Adipocyte (in vitro differentiated cells): ENCODE measurements around the gene CDH6.

Experiments used
- DNase-seq: peaks from one replicate; pipeline ENCODE4 v3.0.0-alpha.2; 2015; ENCODE audit warnings: low read depth
- H3K27me3 ChIP-seq: replicated peaks from 2 replicates; pipeline ENCODE4 v1.7.0; 2013; ENCODE audit warnings: mild to moderate bottlenecking, low read length, moderate library complexity; ENCODE audit not compliant: control insufficient read depth, insufficient read depth
- H3K36me3 ChIP-seq: 2 replicates; pipeline ENCODE4 v1.7.0; 2013; ENCODE audit warnings: low read length, mild to moderate bottlenecking, moderate library complexity; ENCODE audit not compliant: control insufficient read depth, insufficient read depth, severe bottlenecking
- H3K4me1 ChIP-seq: 2 replicates; pipeline ENCODE4 v1.7.0; 2013; ENCODE audit warnings: mild to moderate bottlenecking, low read length, moderate library complexity; ENCODE audit not compliant: control insufficient read depth, insufficient read depth
- H3K4me3 ChIP-seq: 2 replicates; pipeline ENCODE4 v1.7.0; 2013; ENCODE audit warnings: mild to moderate bottlenecking, low read length, moderate library complexity
- H3K9ac ChIP-seq: 2 replicates; pipeline ENCODE4 v1.7.0; 2013; ENCODE audit warnings: mild to moderate bottlenecking, low read length, moderate library complexity
- H3K9me3 ChIP-seq: 2 replicates; pipeline ENCODE4 v1.7.0; 2013; ENCODE audit warnings: mild to moderate bottlenecking, low read length, moderate library complexity; ENCODE audit not compliant: control insufficient read depth

The CDH6 gene

GRCh38 chr5:31329715-31330114 lies 136.2 kb downstream of the CDH6 start:
- H3K4me1 ChIP-seq = no peaks in the 10 kb centered on the region
- DNase-seq = no peak
- no peak overlapping the region for H3K4me3 ChIP-seq
- no peaks in the 10 kb centered on the region for H3K27me3 ChIP-seq
- H3K9ac ChIP-seq = no peak overlapping the region
- no peaks in the 10 kb centered on the region for H3K9me3 ChIP-seq
- H3K36me3 ChIP-seq = no peaks in the 10 kb centered on the region

- DNase-seq = no peak
- H3K4me1 ChIP-seq = no peaks in the 10 kb centered on the region
- no peaks in the 10 kb centered on the region for H3K36me3 ChIP-seq
- H3K4me3 ChIP-seq = no peak overlapping the region
- H3K27me3 ChIP-seq = peaks cover 3% of the 10 kb centered on the region
- no peak overlapping the region for H3K9ac ChIP-seq
- no peaks in the 10 kb centered on the region for H3K9me3 ChIP-seq
Observed at GRCh38 chr5:31332160-31332559, 138.7 kb downstream of the CDH6 start.

- H3K36me3 ChIP-seq = no peaks in the 10 kb centered on the region
- no peaks in the 10 kb centered on the region for H3K4me1 ChIP-seq
- no peaks in the 10 kb centered on the region for H3K9me3 ChIP-seq
- DNase-seq = no peak
- no peak overlapping the region for H3K9ac ChIP-seq
- H3K4me3 ChIP-seq = no peak overlapping the region
- peaks cover 3% of the 10 kb centered on the region for H3K27me3 ChIP-seq
Observed at GRCh38 chr5:31333475-31333874, 140.0 kb downstream of the CDH6 start.

- H3K36me3 ChIP-seq = no peaks in the 10 kb centered on the region
- no peaks in the 10 kb centered on the region for H3K9me3 ChIP-seq
- H3K4me1 ChIP-seq = no peaks in the 10 kb centered on the region
- H3K9ac ChIP-seq = no peak overlapping the region
- H3K4me3 ChIP-seq = no peak overlapping the region
- DNase-seq = no peak
- peaks cover 3% of the 10 kb centered on the region for H3K27me3 ChIP-seq
Observed at GRCh38 chr5:31334061-31334860, 140.8 kb downstream of the CDH6 start.

- no peak for DNase-seq
- no peak overlapping the region for H3K4me3 ChIP-seq
- H3K9me3 ChIP-seq = no peaks in the 10 kb centered on the region
- H3K27me3 ChIP-seq = peaks cover 3% of the 10 kb centered on the region
- H3K36me3 ChIP-seq = no peaks in the 10 kb centered on the region
- H3K4me1 ChIP-seq = no peaks in the 10 kb centered on the region
- H3K9ac ChIP-seq = no peak overlapping the region
Observed at GRCh38 chr5:31335456-31335855, 142.0 kb downstream of the CDH6 start.

- Histone ChIP-seq H3K4me1 (no peaks in the 10 kb centered on the region), H3K9ac (no peak overlapping the region), H3K9me3 (no peaks in the 10 kb centered on the region), H3K36me3 (no peaks in the 10 kb centered on the region), H3K4me3 (no peak overlapping the region), H3K27me3 (no peaks in the 10 kb centered on the region)
- no peak for DNase-seq
Observed at GRCh38 chr5:31343946-31344345, 150.5 kb downstream of the CDH6 start.

- DNase-seq = peak; percentile 8
- Histone ChIP-seq H3K9ac (no peak overlapping the region), H3K27me3 (no peaks in the 10 kb centered on the region), H3K4me1 (no peaks in the 10 kb centered on the region), H3K4me3 (no peak overlapping the region), H3K9me3 (no peaks in the 10 kb centered on the region), H3K36me3 (no peaks in the 10 kb centered on the region)
Observed at GRCh38 chr5:31346896-31347551, 153.5 kb downstream of the CDH6 start.

GRCh38 chr5:31347552-31347905 lies 154.0 kb downstream of the CDH6 start:
- H3K9ac ChIP-seq = no peak overlapping the region
- H3K4me3 ChIP-seq = no peak overlapping the region
- H3K9me3 ChIP-seq = no peaks in the 10 kb centered on the region
- no peaks in the 10 kb centered on the region for H3K27me3 ChIP-seq
- DNase-seq = no peak
- no peaks in the 10 kb centered on the region for H3K4me1 ChIP-seq
- H3K36me3 ChIP-seq = no peaks in the 10 kb centered on the region

GRCh38 chr5:31350395-31350794 lies 156.9 kb downstream of the CDH6 start:
- peaks cover 3% of the 10 kb centered on the region for H3K27me3 ChIP-seq
- H3K4me3 ChIP-seq = no peak overlapping the region
- H3K36me3 ChIP-seq = no peaks in the 10 kb centered on the region
- H3K9ac ChIP-seq = no peak overlapping the region
- H3K4me1 ChIP-seq = no peaks in the 10 kb centered on the region
- no peak for DNase-seq
- no peaks in the 10 kb centered on the region for H3K9me3 ChIP-seq

- H3K9me3 ChIP-seq = no peaks in the 10 kb centered on the region
- peaks cover 3% of the 10 kb centered on the region for H3K27me3 ChIP-seq
- H3K36me3 ChIP-seq = no peaks in the 10 kb centered on the region
- no peaks in the 10 kb centered on the region for H3K4me1 ChIP-seq
- no peak for DNase-seq
- H3K4me3 ChIP-seq = no peak overlapping the region
- no peak overlapping the region for H3K9ac ChIP-seq
Observed at GRCh38 chr5:31355337-31355736, 161.9 kb downstream of the CDH6 start.

GRCh38 chr5:31357038-31357437 lies 163.6 kb downstream of the CDH6 start:
- no peak overlapping the region for H3K4me3 ChIP-seq
- H3K9me3 ChIP-seq = no peaks in the 10 kb centered on the region
- no peak for DNase-seq
- H3K36me3 ChIP-seq = no peaks in the 10 kb centered on the region
- H3K4me1 ChIP-seq = peaks cover 11% of the 10 kb centered on the region
- H3K27me3 ChIP-seq = peaks cover 3% of the 10 kb centered on the region
- no peak overlapping the region for H3K9ac ChIP-seq
